Spleen (tissue), 11 donors: ENCODE data around the gene AGTPBP1. TPM values are rescaled to one million over a fixed set of nuclear protein-coding genes. Genes with fewer than 3 reads are reported as not detected.

ENCODE experiments used
- DNase-seq: peaks from one replicate; pipeline ENCODE4 v3.0.0-alpha.2; 2020
- H3K27ac ChIP-seq, 8 donors: fragments of 200-600 bp; sonication (generic) in 7 of 8; 1 replicate in 4 of 8; 2 replicates in 4 of 8; pipeline versions ENCODE4 v1.5.0 to v1.8.0; 2016 to 2021; ENCODE audit warnings: inconsistent platforms in 4 of 8, mild to moderate bottlenecking in 4 of 8, moderate library complexity in 1 of 8
- H3K27me3 ChIP-seq, 7 donors: fragments of 200-600 bp; sonication (generic) in 6 of 7; replicated peaks in 1 of 7; 1 replicate in 4 of 7; 2 replicates in 3 of 7; pipeline versions ENCODE4 v1.5.0 to v1.8.0; 2016 to 2021; ENCODE audit warnings: inconsistent platforms in 3 of 7, mild to moderate bottlenecking in 1 of 7
- H3K36me3 ChIP-seq, 6 donors: fragments of 200-600 bp; sonication (generic) in 5 of 6; 1 replicate in 4 of 6; 2 replicates in 2 of 6; pipeline versions ENCODE4 v1.5.0 to v1.8.0; 2016 to 2021; ENCODE audit warnings: inconsistent platforms in 2 of 6
- H3K4me1 ChIP-seq, 6 donors: fragments of 200-600 bp; sonication (generic) in 5 of 6; 1 replicate in 3 of 6; 2 replicates in 3 of 6; pipeline versions ENCODE4 v1.5.0 to v1.8.0; 2016 to 2021; ENCODE audit warnings: inconsistent platforms in 3 of 6
- H3K4me3 ChIP-seq, 8 donors: fragments of 200-600 bp; sonication (generic) in 7 of 8; 1 replicate in 4 of 8; 2 replicates in 4 of 8; pipeline versions ENCODE4 v1.5.0 to v1.8.0; 2016 to 2021; ENCODE audit warnings: inconsistent platforms in 4 of 8, mild to moderate bottlenecking in 4 of 8, moderate library complexity in 2 of 8
- H3K9me3 ChIP-seq, 8 donors: fragments of 200-600 bp; sonication (generic) in 7 of 8; 1 replicate in 4 of 8; 2 replicates in 4 of 8; pipeline versions ENCODE4 v1.5.0 to v1.8.0; 2016 to 2021; ENCODE audit warnings: inconsistent platforms in 4 of 8
- CTCF ChIP-seq, 11 experiments: fragments of 200-600 bp in 7 of 11; fragments of 450-650 bp in 4 of 11; sonication (generic) in 4 of 11; IDR thresholded peaks in 8 of 11; conservative IDR thresholded peaks in 3 of 11; 1 replicate in 7 of 11; 2 replicates in 4 of 11; pipeline versions ENCODE4 v1.4.0 to v1.8.0; 2016 to 2021; ENCODE audit warnings: antibody characterized with exemption in 11 of 11, inconsistent platforms in 4 of 11, mild to moderate bottlenecking in 1 of 11
- POLR2A ChIP-seq, 3 donors: fragments of 450-650 bp; IDR thresholded peaks; one replicate each; pipeline ENCODE4 v1.5.1; 2017; ENCODE audit warnings: antibody characterized with exemption in 3 of 3, mild to moderate bottlenecking in 1 of 3
- POLR2AphosphoS5 ChIP-seq, 3 donors: sonication (generic); formaldehyde crosslinking; IDR thresholded peaks; one replicate each; pipeline ENCODE4 v1.5.1; 2017; ENCODE audit warnings: antibody characterized with exemption in 3 of 3
- WGBS, 5 donors: extraction: QIAGEN DNeasy Blood & Tissue Kit in 3 of 5; methylation state at CpG; one replicate each; pipeline versions ENCODE4 v1.1.5 to v1.1.7; 2013 to 2018; 5-methylcytosine and 5-hydroxymethylcytosine counted together
- intact Hi-C: fragments of 100-400 bp; cut with DNase I; formaldehyde crosslinking; loops from one replicate; pipeline ENCODE4 v1.15.0; 2023; ENCODE audit warnings: low total_unique reads
- polyA plus RNA-seq, 3 donors: library from polyadenylated mRNA; stranded (reverse); fragments of 200-250 nt; gene quantifications; one replicate each; pipeline ENCODE4 v1.2.1, GENCODE V29; 2013
- total RNA-seq, 7 donors: library from RNA; depleted of rRNA in 3 of 7; stranded (reverse); fragments of >200 nt in 3 of 7; fragmentation: NEBNext Ultra II Directional in 4 of 7; extraction: Animal tissue kit (Norgen Biotek cat#: 25700) in 4 of 7; gene quantifications; one replicate each; pipeline versions ENCODE4 v1.1.0 to v1.2.1, GENCODE V29; 2016 to 2021
- donor health status: healthy with polysubstance abuse.
- donor health status: DM: no; HTN: no; CAD: no; lungs with moderate emphysema.
- donor health status: DM: no; HTN: no; CAD: no.
- donor health status: Bipolar disorder and iron deficiency.
- donor health status: healthy.
- donor health status: DM: no; HTN: no; CAD: no.
- donor health status: DM: yes; HTN: yes; CAD: no.

The AGTPBP1 gene
- total and polyA plus RNA-seq, 10 donors: 5.3 to 83.6 (median 47.5) TPM

DNA sequence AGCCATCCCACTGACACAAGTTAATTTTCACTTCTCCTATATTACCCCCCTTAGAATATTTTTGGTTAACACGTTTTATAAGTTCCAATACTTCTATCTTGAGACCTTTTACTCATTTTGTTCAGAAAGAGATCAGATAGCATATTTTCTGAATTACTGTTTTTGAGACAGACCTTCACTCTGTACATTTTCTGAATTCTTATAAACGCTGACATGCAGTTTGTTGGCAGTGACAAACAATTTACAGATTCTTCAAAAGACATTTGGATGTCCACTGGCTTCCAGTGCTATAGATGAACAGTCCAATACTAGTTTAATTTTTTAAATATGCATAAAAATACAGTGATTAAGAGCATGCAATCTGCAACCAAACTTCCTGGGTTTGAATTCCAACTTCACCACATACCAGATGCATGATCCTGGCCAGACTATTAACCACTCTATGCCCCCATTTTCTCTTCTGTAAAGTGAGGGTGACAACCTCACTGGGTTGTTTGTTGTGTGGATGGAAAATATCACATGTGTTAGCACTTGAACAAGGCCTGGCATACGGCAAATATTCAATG lies 142.1 kb downstream of the AGTPBP1 start:
- no peak for TF ChIP-seq POLR2A (IDR thresholded peaks at IDR 0.05)
- TF ChIP-seq CTCF (IDR thresholded peaks at IDR 0.05 in 8 of 11, conservative IDR thresholded peaks at IDR 0.05 in 3 of 11): no peak
- TF ChIP-seq POLR2AphosphoS5 (IDR thresholded peaks at IDR 0.05): no peak
- intact Hi-C loops: no loop called here
- no peak overlapping the region for H3K27ac ChIP-seq
- peaks cover 0 to 18% (median 0%) of the 10 kb centered on the region in 6 donors for H3K4me1 ChIP-seq
- no peaks in the 10 kb centered on the region for H3K27me3 ChIP-seq
- H3K9me3 ChIP-seq: no peaks in the 10 kb centered on the region
- no peak for DNase-seq
- 72 to 85% (median 82%) methylated on average over 3 of the region's 3 CpGs for WGBS, 5 donors
- H3K36me3 ChIP-seq: peaks cover 0 to 38% (median 8%) of the 10 kb centered on the region in 6 donors
- H3K4me3 ChIP-seq: no peak overlapping the region

- TF ChIP-seq POLR2AphosphoS5 (IDR thresholded peaks at IDR 0.05): no peak
- no peak for TF ChIP-seq POLR2A (IDR thresholded peaks at IDR 0.05)
- no peak for TF ChIP-seq CTCF (IDR thresholded peaks at IDR 0.05 in 8 of 11, conservative IDR thresholded peaks at IDR 0.05 in 3 of 11)
- Histone ChIP-seq H3K27me3 (no peaks in the 10 kb centered on the region), H3K9me3 (no peaks in the 10 kb centered on the region), H3K4me3 (no peak overlapping the region), H3K4me1 (no peaks in the 10 kb centered on the region), H3K36me3 (peaks cover 0 to 49% (median 0%) of the 10 kb centered on the region in 6 donors), H3K27ac (no peak overlapping the region)
- no peak for DNase-seq
- intact Hi-C loops: no loop called here
- WGBS, 5 donors: 61 to 78% (median 70%) methylated on average over 3 of the region's 3 CpGs
Observed at GRCh38 chr9:85594316-85594715, 147.4 kb downstream of the AGTPBP1 start.

GRCh38 chr9:85586684-85587083 lies 155.1 kb downstream of the AGTPBP1 start:
- no peaks in the 10 kb centered on the region for H3K4me1 ChIP-seq
- WGBS, 5 donors: 94 to 98% (median 96%) methylated on average over 3 of the region's 3 CpGs

More at GRCh38 chr9:85586684-85587083, 155.1 kb downstream of the AGTPBP1 start:
- intact Hi-C loops: no loop called here
- H3K27me3 ChIP-seq: no peaks in the 10 kb centered on the region
- DNase-seq: no peak
- H3K4me3 ChIP-seq: no peak overlapping the region
- no peaks in the 10 kb centered on the region for H3K9me3 ChIP-seq
- H3K27ac ChIP-seq: no peak overlapping the region
- peaks cover 0 to 77% (median 16%) of the 10 kb centered on the region in 6 donors for H3K36me3 ChIP-seq
- no peak for TF ChIP-seq CTCF (IDR thresholded peaks at IDR 0.05 in 8 of 11, conservative IDR thresholded peaks at IDR 0.05 in 3 of 11)
- TF ChIP-seq POLR2AphosphoS5 (IDR thresholded peaks at IDR 0.05): no peak
